ENCODE results near the gene ARMH1. TPM values are rescaled to one million over a fixed set of nuclear protein-coding genes. Genes with fewer than 3 reads are reported as not detected.
"Not testable (repeated sequence)": the region's sequence is repeated elsewhere in the genome, so short reads cannot be mapped to it uniquely, and the experiment has no call there.

The ARMH1 gene
- total RNA-seq, 2 donors from 2014 or later: 1.1 to 2.3 TPM

- ATAC-seq (peak; percentile 74), DNase-seq (no peak)
- intact Hi-C loops (cut with DNase I, micrococcal nuclease): no loop called here
Measured at GRCh38 chr1:44661781-44662682, 12.5 kb upstream of the ARMH1 start.

GRCh38 chr1:44662683-44663030, 11.9 kb upstream of the ARMH1 start:
- intact Hi-C loops (cut with DNase I, micrococcal nuclease): no loop called here
- ATAC-seq: no peak
- no peak for DNase-seq

GRCh38 chr1:44663417-44663816, 11.1 kb upstream of the ARMH1 start:
- ATAC-seq: peak; percentile 41
- intact Hi-C loops (cut with DNase I, micrococcal nuclease): no loop called here
- no peak for DNase-seq

- intact Hi-C loops (cut with DNase I, micrococcal nuclease): no loop called here
- ATAC-seq: no peak
Measured at GRCh38 chr1:44664730-44665370, 9.7 kb upstream of the ARMH1 start.

GRCh38 chr1:44666719-44667118, 7.8 kb upstream of the ARMH1 start:
- intact Hi-C loops (cut with DNase I, micrococcal nuclease); ATAC-seq; DNase-seq: not testable (repeated sequence)

More at GRCh38 chr1:44664730-44665370, 9.7 kb upstream of the ARMH1 start:
- DNase-seq: no peak

- intact Hi-C loops (cut with DNase I, micrococcal nuclease): no loop called here
- no peak for DNase-seq
- ATAC-seq: no peak
Measured at GRCh38 chr1:44670751-44671640, 3.5 kb upstream of the ARMH1 start.

GRCh38 chr1:44672254-44672955, 2.1 kb upstream of the ARMH1 start:
- no peak for ATAC-seq
- DNase-seq: peak in 1 of 2 donors; percentile 35
- intact Hi-C loops (cut with DNase I, micrococcal nuclease): no loop called here

GRCh38 chr1:44672961-44673674, 1.4 kb upstream of the ARMH1 start:
- intact Hi-C loops (cut with DNase I, micrococcal nuclease): no loop called here
- DNase-seq (no peak), ATAC-seq (no peak)

- DNase-seq (no peak), ATAC-seq (peak; percentile 1)
- intact Hi-C loops (cut with DNase I, micrococcal nuclease): no loop called here
Measured at GRCh38 chr1:44673675-44674112, 820 bp upstream of the ARMH1 start.

GRCh38 chr1:44675186-44675585, 672 bp downstream of the ARMH1 start:
- no peak for DNase-seq
- intact Hi-C loops (cut with DNase I, micrococcal nuclease): no loop called here
- no peak for ATAC-seq

GRCh38 chr1:44676484-44677200, 2.1 kb downstream of the ARMH1 start:
- intact Hi-C loops (cut with DNase I, micrococcal nuclease): no loop called here
- DNase-seq (no peak), ATAC-seq (peak; percentile 28)

- intact Hi-C loops (cut with DNase I, micrococcal nuclease): no loop called here
- no peak for DNase-seq
- ATAC-seq: no peak
Measured at GRCh38 chr1:44677201-44677766, 2.8 kb downstream of the ARMH1 start.

GRCh38 chr1:44678120-44678519, 3.6 kb downstream of the ARMH1 start:
- ATAC-seq: no peak
- intact Hi-C loops (cut with DNase I, micrococcal nuclease): no loop called here
- DNase-seq: no peak

- DNase-seq (no peak), ATAC-seq (no peak)
- intact Hi-C loops (cut with DNase I, micrococcal nuclease): no loop called here
Measured at GRCh38 chr1:44678626-44679025, 4.1 kb downstream of the ARMH1 start.

- DNase-seq (no peak), ATAC-seq (no peak)
- intact Hi-C loops (cut with DNase I, micrococcal nuclease): no loop called here
Measured at GRCh38 chr1:44679468-44679867, 5.0 kb downstream of the ARMH1 start.

GRCh38 chr1:44681905-44682882, 7.7 kb downstream of the ARMH1 start:
- intact Hi-C loops (cut with DNase I, micrococcal nuclease): no loop called here
- ATAC-seq (peak; percentile 51), DNase-seq (no peak)
